Panc1 (cell line): ENCODE measurements around the gene SFI1. TPM values are rescaled to one million over a fixed set of nuclear protein-coding genes. Genes with fewer than 3 reads are reported as not detected.

ENCODE experiments used
- ATAC-seq: fragments of 200-7000 bp; cut with Tn5 transposase; 2 replicates; pipeline ENCODE4 v1.9.1; 2020; ENCODE audit warnings: mild to moderate bottlenecking, moderate library complexity
- BruUV-seq: library from RNA; stranded (reverse); fragments of 400-500 nt; replicated peaks from 2 replicates; lab custom pipeline; 2021; lab: Mats Ljungman, UMichigan
- CTCF ChIA-PET: fragments of 300-600 bp; sonication (Branson Sonifier 250); formaldehyde crosslinking; loops from one replicate; lab custom pipeline; 2022; ENCODE audit warnings: antibody characterized with exemption; lab: Charles Lee
- POLR2A ChIA-PET: fragments of 300-600 bp; sonication (Branson Sonifier 250); formaldehyde crosslinking; loops from one replicate; lab custom pipeline; 2022; ENCODE audit warnings: antibody characterized with exemption; lab: Charles Lee
- DNase-seq: peaks from one replicate; pipeline ENCODE4 v3.0.0-alpha.2; 2010; ENCODE audit warnings: low read depth, low spot score
- H3K27ac ChIP-seq: 2 replicates; pipeline ENCODE4 v1.5.1; 2011; ENCODE audit warnings: mild to moderate bottlenecking, low read length, inconsistent platforms
- H3K27me3 ChIP-seq: fragments of 200-500 bp; sonication (Bioruptor generic); 2 replicates; pipeline ENCODE4 v1.6.0; 2014; ENCODE audit warnings: low read length, inconsistent platforms; ENCODE audit not compliant: control insufficient read depth, insufficient read depth
- H3K36me3 ChIP-seq: fragments of 200-500 bp; sonication (Bioruptor generic); 2 replicates; pipeline ENCODE4 v1.5.1; 2014; ENCODE audit warnings: inconsistent platforms, mild to moderate bottlenecking, low read length, moderate library complexity; ENCODE audit not compliant: control insufficient read depth, insufficient read depth
- H3K4me1 ChIP-seq: 2 replicates; pipeline ENCODE4 v1.5.1; 2011; ENCODE audit warnings: inconsistent platforms, mild to moderate bottlenecking, low read length, moderate library complexity; ENCODE audit not compliant: control insufficient read depth, insufficient read depth
- H3K4me3 ChIP-seq, 2 experiments: 2 replicates each; pipeline ENCODE4 v1.5.1; 2011 to 2012; ENCODE audit warnings: low read depth in 2 of 2, low read length in 2 of 2, mild to moderate bottlenecking in 2 of 2, inconsistent platforms in 1 of 2, moderate library complexity in 1 of 2
- H3K9me3 ChIP-seq: fragments of 200-500 bp; sonication (Bioruptor generic); 2 replicates; pipeline ENCODE4 v1.5.1; 2014; ENCODE audit warnings: low read depth, mild to moderate bottlenecking, inconsistent platforms, low read length, moderate library complexity; ENCODE audit not compliant: control insufficient read depth, insufficient read depth
- CTCF ChIP-seq: fragments of 450-650 bp; IDR thresholded peaks from 2 replicates; pipeline ENCODE4 v1.5.1; 2017; ENCODE audit warnings: mild to moderate bottlenecking
- POLR2AphosphoS5 ChIP-seq: IDR thresholded peaks from 2 replicates; pipeline ENCODE4 v1.6.1; 2012; ENCODE audit warnings: mild to moderate bottlenecking, low read depth, low read length, moderate library complexity
- REST ChIP-seq, 2 experiments: IDR thresholded peaks; 2 replicates each; pipeline ENCODE4 v1.6.1; 2011 to 2012; ENCODE audit warnings: low read depth in 2 of 2, control low read depth in 1 of 2, low read length in 1 of 2, mild to moderate bottlenecking in 1 of 2, moderate library complexity in 1 of 2; ENCODE audit not compliant: insufficient read depth in 1 of 2
- SIN3A ChIP-seq: IDR thresholded peaks from 2 replicates; pipeline ENCODE4 v1.6.1; 2012; ENCODE audit warnings: low read depth, mild to moderate bottlenecking, low read length, moderate library complexity, borderline replicate concordance; ENCODE audit not compliant: insufficient read depth
- TCF7L2 ChIP-seq: IDR thresholded peaks from 2 replicates; pipeline ENCODE4 v1.6.1; 2011; ENCODE audit warnings: mild to moderate bottlenecking, low read depth, low read length, inconsistent platforms
- in situ Hi-C: cut with HindIII; loops from 2 replicates; pipeline ENCODE4 v1.10.0; 2016; ENCODE audit warnings: low sequenced_read_pairs, low pct_unique_long_range_greater_than_20kb
- intact Hi-C: fragments of 100-400 bp; cut with micrococcal nuclease; formaldehyde crosslinking; loops from one replicate; pipeline ENCODE4 v1.10.0; 2022; ENCODE audit not compliant: unreplicated experiment
- total RNA-seq: library from RNA; stranded (reverse); gene quantifications from one replicate; pipeline ENCODE4 v1.2.1, GENCODE V29; 2021; ENCODE audit not compliant: unreplicated experiment

The SFI1 gene
- total RNA-seq, 1 experiment from 2014 or later, result 29.9 TPM

GRCh38 chr22:31629741-31630184 is 133.4 kb downstream of the SFI1 start:
- intact Hi-C loops (loop anchor here (10.0 kb wide), 1 partner anchor 65 kb away; no protein-coding TSS in a partner anchor), in situ Hi-C loops (no loop called here)
- DNase-seq (no peak), ATAC-seq (no peak)
- no peaks in the 10 kb centered on the region for H3K27me3 ChIP-seq
- peak overlapping the region; percentile 67 for H3K4me3 ChIP-seq
- TF ChIP-seq CTCF, result no peak; the same call in 1 of the 2 replicates
- no peak for TF ChIP-seq TCF7L2
- TF ChIP-seq SIN3A, result no peak
- no peak for TF ChIP-seq POLR2AphosphoS5
- TF ChIP-seq REST (IDR thresholded peaks at IDR 0.05; ENCODE audit: insufficient read depth in 1 of 2, low read depth in 2 of 2, low read length in 1 of 2), result no peak
- no peaks in the 10 kb centered on the region for H3K36me3 ChIP-seq
- no peaks in the 10 kb centered on the region for H3K9me3 ChIP-seq
- CTCF ChIA-PET, result interaction anchor here (0.5 to 1.2 kb wide), 4 partner anchors 11 to 126 kb away, joined by 3 to 4 read pairs (median 3); no protein-coding TSS in a partner anchor
- no TSS peak for BruUV-seq
- H3K27ac ChIP-seq, result peak overlapping the region; percentile 69; the same call in 1 of the 2 replicates
- peaks cover 14% of the 10 kb centered on the region for H3K4me1 ChIP-seq
- POLR2A ChIA-PET, result no interaction called here

- BruUV-seq, result no TSS peak
- DNase-seq (no peak), ATAC-seq (peak; percentile 88)
- Histone ChIP-seq H3K36me3 (no peaks in the 10 kb centered on the region), H3K27ac (peak overlapping the region; percentile 69), H3K27me3 (no peaks in the 10 kb centered on the region), H3K4me3 (peak overlapping the region; percentile 67), H3K4me1 (peaks cover 12% of the 10 kb centered on the region), H3K9me3 (no peaks in the 10 kb centered on the region)
- intact Hi-C loops, result loop anchor here (10.0 kb wide), 1 partner anchor 66 kb away; no protein-coding TSS in a partner anchor
- in situ Hi-C loops, result no loop called here
- ChIA-PET POLR2A (no interaction called here), CTCF (interaction anchor here (0.6 to 1.2 kb wide), 2 partner anchors 21 to 35 kb away, joined by 3 to 4 read pairs; no protein-coding TSS in a partner anchor)
- TF ChIP-seq POLR2AphosphoS5, result peak; percentile 46; the same call in 1 of the 2 replicates
- TF ChIP-seq CTCF, result no peak
Measured at GRCh38 chr22:31630331-31631329, 134.3 kb downstream of the SFI1 start.
